Measurements from ENCODE around the gene NEMF. TPM values are rescaled to one million over a fixed set of nuclear protein-coding genes. Genes with fewer than 3 reads are reported as not detected.

NEMF gene
- total RNA-seq (2022) (55.0 and 57.7 TPM in 2 replicates), Bru-seq, nascent RNA (percentile 90 among the genes with signal in this experiment), BruChase-seq, experiment 1, labeled RNA remaining after a 6-hour chase (percentile 88 among the genes with signal in this experiment), BruChase-seq, experiment 2, labeled RNA remaining after a 2-hour chase (percentile 91 among the genes with signal in this experiment)
- long read RNA-seq, full-length matches to known transcripts: 61 of 103 reads
- long read RNA-seq, partial matches to known transcripts: 21 of 103 reads
- long read RNA-seq, other reads (novel, unspliced or antisense): 21 of 103 reads

GRCh38 chr14:49852301-49853157, at the start of gene NEMF:
Gene NEMF (minus strand): TSS chr14:49852788. CDS start chr14:49852753, 35 bp downstream.
- Mint-ChIP-seq H3K27ac (ENCODE audit: low read depth, unreplicated experiment) (peak within 1 kb of the TSS; percentile 99), H3K9me3 (ENCODE audit: unreplicated experiment) (no peaks in the 10 kb centered on the region), H3K36me3 (ENCODE audit: insufficient read depth, unreplicated experiment) (peaks cover 33% of the 10 kb centered on the region), H3K27me3 (ENCODE audit: insufficient read depth, unreplicated experiment) (no peaks in the 10 kb centered on the region), H3K4me1 (ENCODE audit: insufficient read depth, unreplicated experiment) (peaks cover 15% of the 10 kb centered on the region), H3K4me3 (ENCODE audit: unreplicated experiment) (peak within 1 kb of the TSS; percentile 99)
- POLR2A ChIA-PET: interaction anchor here (0.5 to 5.3 kb wide), 48 partner anchors 10 to 709 kb away, joined by 3 to 137 read pairs (median 5); partner anchors contain the start of genes ARF6, DNAAF2, KLHDC2 and MGAT2
- peak; percentile 88 for TF ChIP-seq CTCF (IDR thresholded peaks at IDR 0.05; ENCODE audit: unreplicated experiment)
- intact Hi-C loops (cut with micrococcal nuclease): loop anchor here (2.0 to 5.0 kb wide), 2 partner anchors 155 to 252 kb away; no protein-coding TSS in a partner anchor
- TSS peak; percentile 36 for BruUV-seq (replicated peaks)
- peak; percentile 92 for DNase-seq (ENCODE audit: unreplicated experiment)
- CTCF ChIA-PET: interaction anchor here (0.6 to 5.2 kb wide), 51 partner anchors 10 to 681 kb away, joined by 3 to 101 read pairs (median 4); partner anchors contain the start of genes DNAAF2 and KLHDC2

- CTCF ChIA-PET: interaction anchor here (0.6 to 1.6 kb wide), 2 partner anchors 15 to 39 kb away, joined by 4 to 9 read pairs; no protein-coding TSS in a partner anchor
Observed at GRCh38 chr14:49900973-49901372, 48.4 kb upstream of the NEMF start.

GRCh38 chr14:49898485-49898884, 45.9 kb upstream of the NEMF start:
- Mint-ChIP-seq H3K36me3 (ENCODE audit: insufficient read depth, unreplicated experiment) (peaks cover 38% of the 10 kb centered on the region), H3K4me1 (ENCODE audit: insufficient read depth, unreplicated experiment) (peaks cover 32% of the 10 kb centered on the region), H3K4me3 (ENCODE audit: unreplicated experiment) (peak overlapping the region; percentile 56), H3K27ac (ENCODE audit: low read depth, unreplicated experiment) (peak overlapping the region; percentile 6), H3K27me3 (ENCODE audit: insufficient read depth, unreplicated experiment) (no peaks in the 10 kb centered on the region), H3K9me3 (ENCODE audit: unreplicated experiment) (peaks cover 8% of the 10 kb centered on the region)
- no TSS peak for BruUV-seq (replicated peaks)
- POLR2A ChIA-PET: interaction anchor here (0.8 to 1.6 kb wide), 12 partner anchors 9 to 140 kb away, joined by 3 to 17 read pairs (median 6); no protein-coding TSS in a partner anchor
- intact Hi-C loops (cut with micrococcal nuclease): loop anchor here (5.0 kb wide), 1 partner anchor 64 kb away; no protein-coding TSS in a partner anchor
- no peak for DNase-seq (ENCODE audit: unreplicated experiment)
- CTCF ChIA-PET: interaction anchor here (0.5 to 1.3 kb wide), 3 partner anchors 36 to 202 kb away, joined by 3 to 6 read pairs (median 3); partner anchors contain the start of gene NEMF
- no peak for TF ChIP-seq CTCF (IDR thresholded peaks at IDR 0.05; ENCODE audit: unreplicated experiment)

More at GRCh38 chr14:49900973-49901372, 48.4 kb upstream of the NEMF start:
- intact Hi-C loops (cut with micrococcal nuclease): no loop called here
- DNase-seq (ENCODE audit: unreplicated experiment): no peak
- POLR2A ChIA-PET: interaction anchor here (1.0 to 2.9 kb wide), 3 partner anchors 33 to 70 kb away, joined by 3 to 18 read pairs (median 4); no protein-coding TSS in a partner anchor
- Mint-ChIP-seq H3K9me3 (ENCODE audit: unreplicated experiment) (peaks cover 8% of the 10 kb centered on the region), H3K36me3 (ENCODE audit: insufficient read depth, unreplicated experiment) (peaks cover 13% of the 10 kb centered on the region), H3K27me3 (ENCODE audit: insufficient read depth, unreplicated experiment) (no peaks in the 10 kb centered on the region), H3K27ac (ENCODE audit: low read depth, unreplicated experiment) (no peak overlapping the region), H3K4me1 (ENCODE audit: insufficient read depth, unreplicated experiment) (peaks cover 18% of the 10 kb centered on the region), H3K4me3 (ENCODE audit: unreplicated experiment) (no peak overlapping the region)
- TF ChIP-seq CTCF (IDR thresholded peaks at IDR 0.05; ENCODE audit: unreplicated experiment): no peak
- no TSS peak for BruUV-seq (replicated peaks)
